ENCODE data around the gene ATP5MG. TPM values are rescaled to one million over a fixed set of nuclear protein-coding genes. Genes with fewer than 3 reads are reported as not detected.

ATP5MG gene
- polyA plus RNA-seq, 4 donors: 234 to 332 (median 284) TPM

Other genes starting within 250 kb of the ATP5MG start
- gene SCN4B, start 248.8 kb upstream of the ATP5MG start, polyA plus RNA-seq: 1 to 10 TPM in 3 of 4 donors, under 1 TPM in 1; 0.45 to 3.8 (median 2.1) TPM
- 1 to 10 TPM in 2 of 4 donors, under 1 TPM in 1, not detected in 1; under 0.01 to 2.3 (median 1.0) TPM for gene SCN2B, start 225.0 kb upstream of the ATP5MG start, polyA plus RNA-seq
- 10 to 100 TPM in 2 of 4 donors, 1 to 10 TPM in 2; 4.2 to 33.9 (median 13.3) TPM for gene JAML, start 176.6 kb upstream of the ATP5MG start, polyA plus RNA-seq
- 10 to 100 TPM in 1 of 4 donors, 1 to 10 TPM in 3; 3.0 to 24.9 (median 4.0) TPM for gene MPZL3, start 149.2 kb upstream of the ATP5MG start, polyA plus RNA-seq
- gene MPZL2, start 137.3 kb upstream of the ATP5MG start, polyA plus RNA-seq: 10 to 100 TPM in 2 of 4 donors, 1 to 10 TPM in 2; 1.6 to 44.2 (median 15.3) TPM
- 10 to 100 TPM in 1 of 4 donors, 1 to 10 TPM in 3; 5.9 to 13.8 (median 7.1) TPM for gene CD3E, start 96.9 kb upstream of the ATP5MG start, polyA plus RNA-seq
- 10 to 100 TPM in 1 of 4 donors, 1 to 10 TPM in 3; 5.4 to 14.6 (median 7.0) TPM for gene CD3D, start 58.9 kb upstream of the ATP5MG start, polyA plus RNA-seq
- 1 to 10 TPM in 3 of 4 donors, under 1 TPM in 1; 0.45 to 7.3 (median 1.4) TPM for gene CD3G, start 57.3 kb upstream of the ATP5MG start, polyA plus RNA-seq
- gene UBE4A, start 42.0 kb upstream of the ATP5MG start, polyA plus RNA-seq: 10 to 100 TPM; 11.3 to 42.3 (median 14.2) TPM
- 10 to 100 TPM in 2 of 4 donors, 1 to 10 TPM in 2; 7.3 to 33.5 (median 9.5) TPM for gene KMT2A, start 34.9 kb downstream of the ATP5MG start, polyA plus RNA-seq
- gene TTC36, start 125.9 kb downstream of the ATP5MG start, polyA plus RNA-seq: 10 to 100 TPM in 2 of 4 donors, 1 to 10 TPM in 2; 2.3 to 91.3 (median 15.0) TPM
- 100 to 1,000 TPM in 2 of 4 donors, 10 to 100 TPM in 2; 49.7 to 128 (median 82.8) TPM for gene TMEM25, start 129.6 kb downstream of the ATP5MG start, polyA plus RNA-seq
- 10 to 100 TPM in 1 of 4 donors, 1 to 10 TPM in 3; 5.8 to 22.1 (median 8.4) TPM for gene IFT46, start 164.3 kb downstream of the ATP5MG start, polyA plus RNA-seq
- 100 to 1,000 TPM in 3 of 4 donors, 10 to 100 TPM in 1; 79.7 to 143 (median 114) TPM for gene ARCN1, start 170.8 kb downstream of the ATP5MG start, polyA plus RNA-seq
- 10 to 100 TPM; 14.1 to 30.7 (median 21.9) TPM for gene PHLDB1, start 206.0 kb downstream of the ATP5MG start, polyA plus RNA-seq